ENCODE results near the gene METTL18.
A peak's percentile ranks its signal among the peaks of the same experiment; 100 is the strongest.

METTL18 gene

GRCh38 chr1:169794530-169795416 lies at the start of gene METTL18:
METTL18 (minus strand) TSS chr1:169794907; CDS start chr1:169793695, 1,212 bp downstream.
- Histone ChIP-seq H3K4me1 (ENCODE audit: control insufficient read depth, insufficient read depth, low read length, unreplicated experiment) (peaks cover 8% of the 10 kb centered on the region), H3K36me3 (ENCODE audit: insufficient read depth, low read length) (0 out of 2 replicates have a peak, but pooled peaks cover 4% of the 10 kb centered on the region), H3K27me3 (ENCODE audit: insufficient read depth, low read length) (no peaks in the 10 kb centered on the region), H2AFZ (ENCODE audit: low read length, unreplicated experiment) (peak within 1 kb of the TSS; percentile 95), H3K4me3 (ENCODE audit: low read depth, low read length) (peak within 1 kb of the TSS; percentile 95), H3K79me2 (ENCODE audit: control insufficient read depth, insufficient read depth, low read length, unreplicated experiment) (peaks cover 28% of the 10 kb centered on the region), H3K27ac (ENCODE audit: low read depth, low read length) (peak within 1 kb of the TSS; percentile 54)

- Histone ChIP-seq H3K4me3 (ENCODE audit: low read depth, low read length) (no peak overlapping the region), H3K27ac (ENCODE audit: low read depth, low read length) (no peak overlapping the region), H3K27me3 (ENCODE audit: insufficient read depth, low read length) (no peaks in the 10 kb centered on the region), H3K4me1 (ENCODE audit: control insufficient read depth, insufficient read depth, low read length, unreplicated experiment) (no peaks in the 10 kb centered on the region), H3K79me2 (ENCODE audit: control insufficient read depth, insufficient read depth, low read length, unreplicated experiment) (peaks cover 7% of the 10 kb centered on the region), H2AFZ (ENCODE audit: low read length, unreplicated experiment) (no peak overlapping the region), H3K36me3 (ENCODE audit: insufficient read depth, low read length) (peaks cover 38% of the 10 kb centered on the region)
These were observed 44.2 kb upstream of the METTL18 start for GRCh38 chr1:169838942-169839341.

- Histone ChIP-seq H2AFZ (ENCODE audit: low read length, unreplicated experiment) (no peak overlapping the region), H3K79me2 (ENCODE audit: control insufficient read depth, insufficient read depth, low read length, unreplicated experiment) (peaks cover 5% of the 10 kb centered on the region), H3K27me3 (ENCODE audit: insufficient read depth, low read length) (no peaks in the 10 kb centered on the region), H3K4me3 (ENCODE audit: low read depth, low read length) (no peak overlapping the region), H3K4me1 (ENCODE audit: control insufficient read depth, insufficient read depth, low read length, unreplicated experiment) (no peaks in the 10 kb centered on the region), H3K36me3 (ENCODE audit: insufficient read depth, low read length) (peaks cover 37% of the 10 kb centered on the region), H3K27ac (ENCODE audit: low read depth, low read length) (no peak overlapping the region)
These were observed 41.5 kb upstream of the METTL18 start for GRCh38 chr1:169836198-169836597.

- Histone ChIP-seq H3K27ac (ENCODE audit: low read depth, low read length) (no peak overlapping the region), H3K27me3 (ENCODE audit: insufficient read depth, low read length) (no peaks in the 10 kb centered on the region), H3K4me1 (ENCODE audit: control insufficient read depth, insufficient read depth, low read length, unreplicated experiment) (no peaks in the 10 kb centered on the region), H3K36me3 (ENCODE audit: insufficient read depth, low read length) (peaks cover 37% of the 10 kb centered on the region), H3K79me2 (ENCODE audit: control insufficient read depth, insufficient read depth, low read length, unreplicated experiment) (peaks cover under 1% of the 10 kb centered on the region), H2AFZ (ENCODE audit: low read length, unreplicated experiment) (no peak overlapping the region), H3K4me3 (ENCODE audit: low read depth, low read length) (no peak overlapping the region)
These were observed 40.9 kb upstream of the METTL18 start for GRCh38 chr1:169835647-169836046.

GRCh38 chr1:169834869-169835268 lies 40.2 kb upstream of the METTL18 start:
- Histone ChIP-seq H2AFZ (ENCODE audit: low read length, unreplicated experiment) (no peak overlapping the region), H3K4me1 (ENCODE audit: control insufficient read depth, insufficient read depth, low read length, unreplicated experiment) (no peaks in the 10 kb centered on the region), H3K4me3 (ENCODE audit: low read depth, low read length) (no peak overlapping the region), H3K36me3 (ENCODE audit: insufficient read depth, low read length) (peaks cover 42% of the 10 kb centered on the region), H3K27ac (ENCODE audit: low read depth, low read length) (no peak overlapping the region), H3K27me3 (ENCODE audit: insufficient read depth, low read length) (no peaks in the 10 kb centered on the region), H3K79me2 (ENCODE audit: control insufficient read depth, insufficient read depth, low read length, unreplicated experiment) (no peaks in the 10 kb centered on the region)

GRCh38 chr1:169833179-169833901 lies 38.6 kb upstream of the METTL18 start:
- Histone ChIP-seq H3K27ac (ENCODE audit: low read depth, low read length) (no peak overlapping the region), H3K36me3 (ENCODE audit: insufficient read depth, low read length) (peaks cover 35% of the 10 kb centered on the region)

GRCh38 chr1:169829671-169830070 lies 35.0 kb upstream of the METTL18 start:
- Histone ChIP-seq H3K4me1 (ENCODE audit: control insufficient read depth, insufficient read depth, low read length, unreplicated experiment) (no peaks in the 10 kb centered on the region), H3K36me3 (ENCODE audit: insufficient read depth, low read length) (peaks cover 31% of the 10 kb centered on the region), H3K4me3 (ENCODE audit: low read depth, low read length) (no peak overlapping the region), H3K27me3 (ENCODE audit: insufficient read depth, low read length) (no peaks in the 10 kb centered on the region), H3K27ac (ENCODE audit: low read depth, low read length) (no peak overlapping the region), H2AFZ (ENCODE audit: low read length, unreplicated experiment) (no peak overlapping the region), H3K79me2 (ENCODE audit: control insufficient read depth, insufficient read depth, low read length, unreplicated experiment) (no peaks in the 10 kb centered on the region)

More at GRCh38 chr1:169833179-169833901, 38.6 kb upstream of the METTL18 start:
- no peak overlapping the region for H2AFZ ChIP-seq (ENCODE audit: low read length, unreplicated experiment)
- no peaks in the 10 kb centered on the region for H3K79me2 ChIP-seq (ENCODE audit: control insufficient read depth, insufficient read depth, low read length, unreplicated experiment)
- no peaks in the 10 kb centered on the region for H3K4me1 ChIP-seq (ENCODE audit: control insufficient read depth, insufficient read depth, low read length, unreplicated experiment)
- no peak overlapping the region for H3K4me3 ChIP-seq (ENCODE audit: low read depth, low read length)
- H3K27me3 ChIP-seq (ENCODE audit: insufficient read depth, low read length) = no peaks in the 10 kb centered on the region

- Histone ChIP-seq H3K4me3 (ENCODE audit: low read depth, low read length) (no peak overlapping the region), H3K27ac (ENCODE audit: low read depth, low read length) (no peak overlapping the region), H3K27me3 (ENCODE audit: insufficient read depth, low read length) (no peaks in the 10 kb centered on the region), H3K79me2 (ENCODE audit: control insufficient read depth, insufficient read depth, low read length, unreplicated experiment) (no peaks in the 10 kb centered on the region), H3K4me1 (ENCODE audit: control insufficient read depth, insufficient read depth, low read length, unreplicated experiment) (no peaks in the 10 kb centered on the region), H3K36me3 (ENCODE audit: insufficient read depth, low read length) (peaks cover 8% of the 10 kb centered on the region), H2AFZ (ENCODE audit: low read length, unreplicated experiment) (no peak overlapping the region)
These were observed 29.4 kb upstream of the METTL18 start for GRCh38 chr1:169824153-169824552.

- H3K4me3 ChIP-seq (ENCODE audit: low read depth, low read length) = no peak overlapping the region
- no peak overlapping the region for H2AFZ ChIP-seq (ENCODE audit: low read length, unreplicated experiment)
- no peaks in the 10 kb centered on the region for H3K4me1 ChIP-seq (ENCODE audit: control insufficient read depth, insufficient read depth, low read length, unreplicated experiment)
- no peaks in the 10 kb centered on the region for H3K79me2 ChIP-seq (ENCODE audit: control insufficient read depth, insufficient read depth, low read length, unreplicated experiment)
- H3K27ac ChIP-seq (ENCODE audit: low read depth, low read length) = no peak overlapping the region
- no peaks in the 10 kb centered on the region for H3K27me3 ChIP-seq (ENCODE audit: insufficient read depth, low read length)
- peaks cover 10% of the 10 kb centered on the region for H3K36me3 ChIP-seq (ENCODE audit: insufficient read depth, low read length)
These were observed 26.8 kb upstream of the METTL18 start for GRCh38 chr1:169821500-169821899.

- no peak overlapping the region for H3K27ac ChIP-seq (ENCODE audit: low read depth, low read length)
- peaks cover 23% of the 10 kb centered on the region for H3K36me3 ChIP-seq (ENCODE audit: insufficient read depth, low read length)
- H3K79me2 ChIP-seq (ENCODE audit: control insufficient read depth, insufficient read depth, low read length, unreplicated experiment) = no peaks in the 10 kb centered on the region
- no peak overlapping the region for H3K4me3 ChIP-seq (ENCODE audit: low read depth, low read length)
- H3K27me3 ChIP-seq (ENCODE audit: insufficient read depth, low read length) = no peaks in the 10 kb centered on the region
- no peaks in the 10 kb centered on the region for H3K4me1 ChIP-seq (ENCODE audit: control insufficient read depth, insufficient read depth, low read length, unreplicated experiment)
- H2AFZ ChIP-seq (ENCODE audit: low read length, unreplicated experiment) = no peak overlapping the region
These were observed 21.9 kb upstream of the METTL18 start for GRCh38 chr1:169816617-169817016.

Measured in ACC112 (cell line).